Stimulated activated CD4-positive, alpha-beta T cell treated with anti-CD3 and anti-CD28 coated beads, TNF-alpha, amount 100 ng/mL, for 48 hours (primary cell): ENCODE measurements around the gene SURF4.
"Not testable (repeated sequence)": the region's sequence is repeated elsewhere in the genome, so short reads cannot be mapped to it uniquely, and the experiment has no call there.

Experiments used
- DNase-seq, 3 donors: peaks; one replicate each; pipeline ENCODE4 v3.0.0-alpha.2; 2020; ENCODE audit warnings: low read depth in 3 of 3

SURF4 gene

DNA sequence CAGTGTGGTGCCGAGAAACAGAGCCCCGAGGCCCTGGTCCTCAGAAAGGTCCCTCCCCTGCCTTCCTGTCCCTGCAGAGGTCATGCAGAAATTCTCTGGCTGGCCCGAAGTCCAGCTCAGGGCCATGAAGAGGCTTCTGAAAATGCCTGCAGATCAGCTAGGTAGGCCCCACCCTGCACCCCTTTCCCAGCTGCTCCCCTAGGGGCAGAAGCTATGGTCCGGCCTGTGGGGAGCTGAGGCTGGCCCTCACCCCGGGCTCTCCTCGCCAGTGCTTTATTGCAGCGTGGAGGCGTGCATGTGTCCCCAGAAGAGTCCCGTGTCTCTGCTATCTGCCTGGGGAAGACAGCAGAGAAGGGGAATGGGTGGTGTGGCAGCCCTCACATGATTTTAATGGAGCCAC lies 22.0 kb upstream of the SURF4 start:
- no peak for DNase-seq

DNA sequence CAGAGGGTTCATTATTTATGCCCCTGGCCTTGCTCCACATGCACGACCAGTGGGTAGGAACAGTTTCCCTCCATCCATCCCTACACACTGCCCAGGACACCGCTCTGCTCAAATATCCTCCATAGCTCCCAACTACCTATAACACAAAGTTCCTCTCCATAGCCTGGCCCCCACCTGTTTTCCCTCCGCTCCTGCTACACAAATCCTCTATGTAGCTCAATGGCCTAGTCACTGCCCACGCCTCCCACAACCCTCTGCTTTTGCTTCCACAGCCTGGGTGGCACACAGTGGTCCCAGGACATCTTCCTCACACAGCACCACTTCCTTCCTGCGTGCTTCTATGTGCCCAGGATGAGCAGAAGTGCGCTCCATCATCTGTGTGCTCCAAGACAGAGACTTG lies 21.5 kb upstream of the SURF4 start:
- DNase-seq: no peak

GRCh38 chr9:133396952-133397351 lies 21.1 kb upstream of the SURF4 start:
- DNase-seq: no peak

DNA sequence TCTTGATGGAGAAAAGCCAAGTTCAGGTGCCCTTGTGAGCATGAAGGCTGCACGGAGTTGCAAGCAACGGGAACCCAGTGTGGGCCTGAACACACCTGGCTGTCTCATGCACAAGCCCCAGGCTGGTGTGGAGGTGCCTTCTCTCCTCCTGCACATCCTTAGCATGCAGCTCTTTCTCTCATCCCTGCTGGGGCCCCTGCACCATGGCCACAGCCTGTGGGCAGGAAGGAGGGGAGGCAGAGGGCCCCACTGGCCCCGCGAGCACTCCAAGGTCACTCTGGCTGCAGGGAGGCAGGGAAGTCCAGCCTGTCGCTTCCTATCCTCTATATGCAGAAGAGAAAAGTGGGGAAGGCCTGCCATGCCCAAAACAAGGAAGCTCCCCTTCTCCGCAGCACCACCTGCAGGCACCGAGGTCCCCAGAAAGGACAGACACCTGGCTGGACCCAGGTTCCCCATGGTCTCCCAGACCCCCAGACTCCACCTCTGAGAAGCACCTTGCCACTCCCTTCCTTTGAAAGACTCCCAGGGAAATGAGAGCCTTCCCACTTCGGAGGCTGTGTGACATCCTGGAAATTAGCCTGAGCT lies 18.9 kb upstream of the SURF4 start:
- no peak for DNase-seq

- DNase-seq: no peak
Measured at GRCh38 chr9:133393399-133393798, 17.5 kb upstream of the SURF4 start.

DNA sequence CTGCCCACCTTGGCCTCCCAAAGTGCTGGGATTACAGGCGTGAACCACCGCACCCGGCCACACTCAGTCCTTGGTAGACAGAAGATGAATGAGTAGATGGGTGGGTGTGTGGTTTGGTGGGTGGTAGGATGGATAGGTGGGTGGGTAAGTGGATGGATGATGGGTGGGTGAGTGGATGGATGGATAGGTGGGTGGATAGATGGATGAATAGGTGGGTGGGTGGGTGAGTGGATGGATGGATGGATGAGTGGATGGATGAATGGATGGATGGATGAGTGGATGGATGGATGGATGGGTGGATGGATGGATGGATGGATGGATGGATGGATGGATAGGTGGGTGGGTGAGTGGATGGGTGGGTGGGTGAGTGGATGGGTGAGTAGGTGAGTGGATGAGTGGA lies 16.4 kb upstream of the SURF4 start:
- DNase-seq: not testable (repeated sequence)

DNA sequence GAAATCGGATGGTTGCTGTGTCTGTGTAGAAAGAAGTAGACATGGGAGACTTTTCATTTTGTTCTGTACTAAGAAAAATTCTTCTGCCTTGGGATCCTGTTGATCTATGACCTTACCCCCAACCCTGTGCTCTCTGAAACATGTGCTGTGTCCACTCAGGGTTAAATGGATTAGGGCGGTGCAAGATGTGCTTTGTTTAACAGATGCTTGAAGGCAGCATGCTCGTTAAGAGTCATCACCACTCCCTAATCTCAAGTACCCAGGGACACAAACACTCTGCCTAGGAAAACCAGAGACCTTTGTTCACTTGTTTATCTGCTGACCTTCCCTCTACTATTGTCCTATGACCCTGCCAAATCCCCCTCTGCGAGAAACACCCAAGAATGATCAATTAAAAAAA lies 15.6 kb upstream of the SURF4 start:
- DNase-seq: not testable (repeated sequence)

DNA sequence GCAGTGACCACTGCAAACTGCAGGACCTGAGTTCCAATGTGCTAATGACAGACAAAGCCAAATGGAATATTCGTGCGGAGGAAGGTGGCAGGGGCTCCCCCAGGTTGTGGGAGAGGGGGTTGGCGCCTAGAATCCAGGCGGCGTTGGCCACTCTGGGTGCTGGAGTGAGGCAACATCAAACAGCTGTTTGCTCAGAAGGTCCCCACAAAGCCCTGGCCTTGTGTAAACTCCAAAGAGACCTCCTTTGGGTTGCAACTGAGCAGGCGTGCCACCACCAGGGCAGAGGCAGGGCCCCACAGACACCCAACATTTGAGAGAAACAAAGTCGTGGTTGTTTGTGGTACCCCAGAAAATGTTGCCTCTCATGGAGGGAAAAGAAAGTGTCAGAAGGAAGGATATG lies 14.9 kb upstream of the SURF4 start:
- DNase-seq: no peak

- DNase-seq: no peak
Measured at GRCh38 chr9:133389562-133389961, 13.7 kb upstream of the SURF4 start.

DNA sequence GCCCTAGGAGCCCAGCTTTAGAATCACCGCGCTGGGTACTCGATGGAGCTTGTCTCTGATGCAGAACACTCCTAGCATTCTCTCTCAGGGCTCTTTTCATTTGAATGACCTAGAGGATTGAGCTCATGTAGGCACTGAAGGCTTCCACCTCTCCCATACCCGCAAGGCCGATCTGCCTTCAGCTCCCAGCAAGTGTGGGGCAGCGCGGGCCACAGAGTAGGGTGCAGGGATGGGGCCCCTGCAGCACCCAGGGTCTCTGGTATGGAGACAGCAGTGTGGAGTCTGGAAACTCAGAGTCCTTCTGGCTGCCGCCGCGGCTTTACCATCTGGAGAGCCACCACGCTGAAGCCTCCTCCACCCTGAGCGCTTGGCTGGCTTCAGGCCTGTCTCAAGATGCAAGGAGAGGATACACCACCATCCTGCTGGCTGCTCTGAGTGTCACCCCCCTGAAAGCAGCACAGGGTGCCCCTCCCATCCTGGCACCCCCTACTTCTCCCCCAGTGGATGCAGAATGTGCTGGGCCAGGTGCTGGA lies 13.2 kb upstream of the SURF4 start:
- DNase-seq: no peak

GRCh38 chr9:133387680-133388079 lies 11.8 kb upstream of the SURF4 start:
- no peak for DNase-seq

- DNase-seq: no peak
Measured at GRCh38 chr9:133386338-133386737, 10.5 kb upstream of the SURF4 start.

GRCh38 chr9:133385452-133385851 lies 9.6 kb upstream of the SURF4 start:
- no peak for DNase-seq

GRCh38 chr9:133384736-133385321 lies 9.0 kb upstream of the SURF4 start:
- DNase-seq: no peak

DNA sequence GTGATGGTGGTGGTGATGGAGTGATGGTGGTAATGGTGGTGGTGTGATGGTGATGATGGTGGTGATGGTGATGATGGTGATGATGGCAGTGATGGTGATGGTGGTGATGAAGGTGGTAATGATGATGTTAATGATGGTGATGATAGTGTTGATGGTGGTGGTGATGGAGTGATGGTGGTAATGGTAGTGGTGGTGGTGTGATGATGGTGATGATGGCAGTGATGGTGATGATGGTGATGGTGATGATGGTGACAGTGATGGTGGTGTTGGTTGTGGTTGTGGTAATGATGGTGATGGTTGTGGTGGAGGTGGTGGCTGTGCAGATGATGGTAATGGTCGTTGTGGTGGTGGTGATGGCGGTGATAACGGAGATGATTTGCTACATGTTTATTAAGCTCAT lies 7.6 kb upstream of the SURF4 start:
- no peak for DNase-seq

GRCh38 chr9:133382507-133383141 lies 6.8 kb upstream of the SURF4 start:
- DNase-seq: no peak

DNA sequence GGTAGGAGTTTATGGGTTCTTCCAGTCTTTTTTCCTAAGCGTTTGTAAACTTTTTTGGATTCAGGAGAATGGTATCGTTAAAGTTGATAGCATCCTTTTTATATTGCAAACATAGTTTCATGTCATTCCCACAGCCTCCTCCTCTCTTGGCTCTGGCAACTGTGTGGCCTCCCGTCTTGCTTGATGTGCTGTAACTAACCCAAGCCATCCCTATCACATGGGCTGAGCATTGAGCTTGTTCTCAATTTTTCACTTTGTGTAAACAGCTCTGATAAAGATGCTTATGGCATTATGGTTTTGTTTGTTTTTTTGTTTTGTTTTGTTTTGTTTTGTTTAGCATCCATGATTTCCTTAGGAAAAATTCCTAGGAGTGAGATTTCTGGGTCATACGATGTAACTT lies 4.9 kb upstream of the SURF4 start:
- DNase-seq: no peak

DNA sequence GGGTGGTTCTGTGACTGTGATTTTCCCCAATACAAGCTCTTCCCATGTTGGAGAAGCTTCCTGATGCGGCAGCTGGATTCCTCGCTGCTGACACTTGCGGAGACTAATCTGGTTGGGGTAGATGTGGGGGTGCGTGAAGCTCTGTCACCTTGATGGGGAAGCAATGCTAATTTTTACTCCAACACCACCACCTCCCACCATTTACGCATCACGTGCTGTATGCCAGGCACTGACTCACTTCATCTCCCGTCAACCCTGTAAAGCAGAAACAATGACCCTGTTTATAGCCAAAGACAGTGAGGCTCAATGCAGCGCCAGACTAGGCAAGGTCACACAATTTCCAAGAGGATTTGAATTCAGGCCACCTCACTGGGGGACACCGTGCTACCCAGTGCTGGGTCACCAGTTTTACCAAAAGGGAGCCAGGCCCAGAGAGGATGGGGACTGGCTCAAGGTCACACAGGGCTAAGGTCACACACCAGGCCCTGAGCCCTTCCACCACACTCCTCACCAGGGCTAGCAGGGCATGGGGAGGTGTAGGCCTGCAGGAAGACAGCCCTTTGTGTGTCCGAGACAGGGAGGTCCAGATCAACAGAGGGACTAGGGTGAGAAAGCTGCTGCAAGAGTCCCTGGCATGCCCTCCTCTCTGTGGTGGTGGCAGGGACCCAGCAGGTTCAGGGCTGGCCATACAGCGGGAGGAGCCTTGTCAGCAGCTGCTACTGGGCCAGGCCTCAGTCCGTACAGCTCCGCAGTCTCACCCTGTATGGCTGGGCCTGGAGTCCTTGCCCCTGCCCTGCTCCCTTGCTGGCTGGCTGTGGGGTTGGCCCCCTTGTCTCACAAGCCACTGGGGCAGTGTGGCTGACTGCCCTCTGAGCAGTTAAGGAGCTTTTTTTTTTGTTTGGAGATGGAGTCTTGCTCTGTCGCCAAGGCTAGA lies 3.6 kb upstream of the SURF4 start:
- DNase-seq: no peak

GRCh38 chr9:133378408-133378962 lies 2.6 kb upstream of the SURF4 start:
- no peak for DNase-seq

GRCh38 chr9:133377721-133378216 lies 1.9 kb upstream of the SURF4 start:
- DNase-seq: no peak

DNA sequence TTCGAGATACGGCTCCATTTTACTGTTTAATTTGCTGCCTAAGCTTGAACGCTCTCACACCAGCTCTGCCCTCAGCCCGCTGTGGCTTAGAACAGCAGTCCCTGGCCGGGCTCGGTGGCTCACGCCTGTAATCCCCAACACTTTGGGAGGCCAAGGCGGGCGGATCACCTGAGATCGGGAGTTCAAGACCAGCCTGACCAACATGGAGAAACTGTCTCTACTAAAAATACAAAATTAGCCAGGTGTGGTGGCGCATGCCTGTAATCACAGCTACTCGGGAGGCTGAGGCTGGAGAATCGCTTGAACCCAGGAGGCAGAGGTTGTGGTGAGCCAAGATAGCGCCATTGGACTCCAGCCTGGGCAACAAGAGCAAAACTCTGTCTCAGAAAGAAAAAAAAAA lies 1.4 kb upstream of the SURF4 start:
- DNase-seq: not testable (repeated sequence)
